Ectodermal cell (in vitro differentiated cells): ENCODE results near the gene GSTA3.
"Not testable (repeated sequence)": the region's sequence is repeated elsewhere in the genome, so short reads cannot be mapped to it uniquely, and the experiment has no call there.

Experiments used
- H3K27ac ChIP-seq: 2 replicates; pipeline ENCODE4 v1.7.0; 2013; ENCODE audit warnings: mild to moderate bottlenecking, low read depth, low read length; ENCODE audit not compliant: insufficient read depth, poor library complexity, severe bottlenecking
- H3K27me3 ChIP-seq: 2 replicates; pipeline ENCODE4 v1.7.0; 2013; ENCODE audit warnings: mild to moderate bottlenecking, low read length; ENCODE audit not compliant: insufficient read depth, control insufficient read depth, poor library complexity, severe bottlenecking
- H3K36me3 ChIP-seq: one replicate; pipeline ENCODE4 v1.7.0; 2013; ENCODE audit warnings: low read length; ENCODE audit not compliant: control insufficient read depth, insufficient read depth
- H3K4me1 ChIP-seq: one replicate; pipeline ENCODE4 v1.7.0; 2013; ENCODE audit warnings: low read length; ENCODE audit not compliant: control insufficient read depth, insufficient read depth
- H3K4me3 ChIP-seq: 2 replicates; pipeline ENCODE4 v1.7.0; 2013; ENCODE audit warnings: low read depth, low read length, control low read depth; ENCODE audit not compliant: insufficient read depth
- H3K9me3 ChIP-seq: 2 replicates; pipeline ENCODE4 v1.7.0; 2013; ENCODE audit warnings: mild to moderate bottlenecking, low read length, moderate library complexity; ENCODE audit not compliant: control insufficient read depth
- WGBS, 2 experiments: methylation state at CpG; one replicate each; pipeline ENCODE4 v1.1.7; 2013; ENCODE audit warnings: missing lambda C conversion rate in 2 of 2; 5-methylcytosine and 5-hydroxymethylcytosine counted together

GSTA3 gene

GRCh38 chr6:52914516-52914915 is 5.0 kb upstream of the GSTA3 start:
- H3K4me3 ChIP-seq: no peak overlapping the region
- no peaks in the 10 kb centered on the region for H3K4me1 ChIP-seq
- H3K9me3 ChIP-seq: no peaks in the 10 kb centered on the region
- H3K36me3 ChIP-seq: no peaks in the 10 kb centered on the region
- no peaks in the 10 kb centered on the region for H3K27me3 ChIP-seq
- no peak overlapping the region for H3K27ac ChIP-seq

DNA sequence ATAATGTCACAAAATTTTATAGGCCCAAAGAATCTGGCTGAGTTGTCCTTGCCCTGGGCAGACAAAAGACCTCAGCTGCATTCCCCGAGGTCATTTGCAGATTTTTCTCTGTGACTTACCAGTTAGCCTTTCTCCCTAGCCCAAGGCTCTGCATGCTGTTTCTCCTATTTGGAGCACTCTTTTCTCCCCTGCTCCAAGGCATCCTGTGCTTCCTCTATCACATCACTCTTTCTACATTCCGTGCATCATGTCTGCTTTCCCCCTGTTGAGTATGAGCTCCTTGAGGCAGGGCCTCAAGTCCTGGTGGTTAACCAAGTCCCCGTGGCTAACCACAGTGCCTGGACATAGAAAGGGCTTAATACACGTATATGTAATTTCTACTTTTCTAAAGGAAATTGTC is 593 bp upstream of the GSTA3 start:
- no peaks in the 10 kb centered on the region for H3K9me3 ChIP-seq
- H3K36me3 ChIP-seq: no peaks in the 10 kb centered on the region
- no peaks in the 10 kb centered on the region for H3K27me3 ChIP-seq
- no peak overlapping the region for H3K4me3 ChIP-seq
- WGBS, 2 experiments: 75 to 90% methylated on average over 3 to 4 of the region's 4 CpGs
- no peak overlapping the region for H3K27ac ChIP-seq
- no peaks in the 10 kb centered on the region for H3K4me1 ChIP-seq

- H3K36me3 ChIP-seq: no peaks in the 10 kb centered on the region
- H3K9me3 ChIP-seq: no peaks in the 10 kb centered on the region
- H3K27ac ChIP-seq: no peak overlapping the region
- no peaks in the 10 kb centered on the region for H3K27me3 ChIP-seq
- H3K4me1 ChIP-seq: no peaks in the 10 kb centered on the region
- H3K4me3 ChIP-seq: no peak overlapping the region
- WGBS, 2 experiments: 94 to 100% methylated on average over 3 of the region's 3 CpGs
Measured at GRCh38 chr6:52909131-52909530, 367 bp downstream of the GSTA3 start.

DNA sequence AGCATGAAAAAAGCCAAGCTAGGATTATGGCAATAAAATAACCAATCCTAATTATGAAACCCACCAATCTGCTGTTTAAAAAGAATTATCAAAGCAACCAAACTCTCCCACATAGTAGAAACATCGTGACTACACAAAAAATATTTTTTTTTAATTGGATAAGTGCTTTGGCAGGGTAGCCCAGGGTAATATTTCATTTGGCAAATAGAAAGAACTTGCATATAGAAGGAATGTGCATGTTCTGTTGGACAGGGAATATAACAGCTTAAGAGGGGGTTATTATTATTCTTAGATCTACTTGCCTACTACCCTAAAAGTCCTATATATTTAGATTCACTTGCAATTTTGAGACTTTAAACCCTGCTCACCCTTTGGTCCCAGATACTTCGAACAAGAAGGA is 972 bp downstream of the GSTA3 start:
- H3K4me3 ChIP-seq: no peak overlapping the region
- no peak overlapping the region for H3K27ac ChIP-seq
- H3K4me1 ChIP-seq: no peaks in the 10 kb centered on the region
- H3K9me3 ChIP-seq: no peaks in the 10 kb centered on the region
- H3K36me3 ChIP-seq: no peaks in the 10 kb centered on the region
- WGBS, 2 experiments: 100% methylated on average over 1 to 2 of the region's 2 CpGs
- no peaks in the 10 kb centered on the region for H3K27me3 ChIP-seq

- 70 to 71% methylated on average over 6 of the region's 6 CpGs for WGBS, 2 experiments
- Histone ChIP-seq H3K36me3 (no peaks in the 10 kb centered on the region), H3K4me3 (no peak overlapping the region), H3K9me3 (no peaks in the 10 kb centered on the region), H3K27ac (no peak overlapping the region), H3K27me3 (no peaks in the 10 kb centered on the region), H3K4me1 (no peaks in the 10 kb centered on the region)
Measured at GRCh38 chr6:52904562-52905279, 4.8 kb downstream of the GSTA3 start.

DNA sequence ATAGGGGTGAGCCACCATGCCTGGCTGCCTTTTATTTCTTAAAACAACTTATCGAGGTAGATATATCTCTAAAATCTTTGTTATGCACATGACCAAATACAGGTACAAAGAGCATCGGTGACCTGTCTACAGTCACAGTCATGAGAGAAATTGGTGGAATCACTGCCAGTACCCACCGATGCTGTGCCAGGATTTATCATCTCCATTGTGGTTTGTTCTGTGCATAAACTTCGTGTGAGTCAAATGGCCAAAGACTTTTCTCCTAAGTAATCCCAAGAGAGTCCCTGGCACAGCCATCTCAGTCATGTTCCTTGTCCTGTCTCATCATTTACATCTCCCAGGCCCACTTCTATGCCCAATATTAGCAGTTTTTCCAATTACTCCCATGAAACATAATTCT is 9.0 kb downstream of the GSTA3 start:
- 91 to 95% methylated on average over 4 of the region's 4 CpGs for WGBS, 2 experiments
- Histone ChIP-seq H3K36me3 (no peaks in the 10 kb centered on the region), H3K27me3 (no peaks in the 10 kb centered on the region), H3K4me1 (no peaks in the 10 kb centered on the region), H3K4me3 (no peak overlapping the region), H3K9me3 (no peaks in the 10 kb centered on the region), H3K27ac (no peak overlapping the region)

DNA sequence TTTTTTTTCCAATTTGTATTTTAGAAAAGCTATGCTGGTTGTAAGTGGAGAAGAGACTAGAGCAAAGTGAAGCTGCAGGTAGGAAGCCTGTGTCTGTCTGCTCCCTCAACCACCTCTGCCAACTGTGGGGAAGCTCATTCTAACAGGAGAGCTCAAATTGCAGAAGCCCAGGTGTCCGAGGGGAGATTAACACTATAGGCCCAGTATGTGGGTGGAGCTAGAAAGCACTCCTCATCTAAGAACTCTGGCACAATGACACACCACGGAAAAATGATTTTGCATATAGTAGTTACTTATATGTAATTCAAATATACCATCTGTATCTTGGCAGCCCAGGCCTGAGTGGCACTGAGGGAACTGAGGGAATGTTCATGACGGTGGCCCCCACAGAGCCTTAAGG is 13.7 kb downstream of the GSTA3 start:
- not testable (repeated sequence) for H3K4me1 ChIP-seq, H3K27ac ChIP-seq, H3K9me3 ChIP-seq, H3K27me3 ChIP-seq, H3K4me3 ChIP-seq, H3K36me3 ChIP-seq
- 23 to 33% methylated on average over 1 of the region's 3 CpGs for WGBS, 2 experiments

- WGBS, 2 experiments: 84 to 93% methylated on average over 2 of the region's 2 CpGs
- no peaks in the 10 kb centered on the region for H3K4me1 ChIP-seq
- H3K4me3 ChIP-seq: no peak overlapping the region
- H3K9me3 ChIP-seq: no peaks in the 10 kb centered on the region
- H3K27me3 ChIP-seq: no peaks in the 10 kb centered on the region
- no peak overlapping the region for H3K27ac ChIP-seq
- no peaks in the 10 kb centered on the region for H3K36me3 ChIP-seq
Measured at GRCh38 chr6:52894285-52894684, 15.2 kb downstream of the GSTA3 start.

- H3K4me3 ChIP-seq: no peak overlapping the region
- no peaks in the 10 kb centered on the region for H3K36me3 ChIP-seq
- H3K4me1 ChIP-seq: no peaks in the 10 kb centered on the region
- no peaks in the 10 kb centered on the region for H3K9me3 ChIP-seq
- H3K27me3 ChIP-seq: no peaks in the 10 kb centered on the region
- H3K27ac ChIP-seq: no peak overlapping the region
- WGBS, 2 experiments: 93 to 95% methylated on average over 2 of the region's 2 CpGs
Measured at GRCh38 chr6:52893803-52894202, 15.7 kb downstream of the GSTA3 start.

DNA sequence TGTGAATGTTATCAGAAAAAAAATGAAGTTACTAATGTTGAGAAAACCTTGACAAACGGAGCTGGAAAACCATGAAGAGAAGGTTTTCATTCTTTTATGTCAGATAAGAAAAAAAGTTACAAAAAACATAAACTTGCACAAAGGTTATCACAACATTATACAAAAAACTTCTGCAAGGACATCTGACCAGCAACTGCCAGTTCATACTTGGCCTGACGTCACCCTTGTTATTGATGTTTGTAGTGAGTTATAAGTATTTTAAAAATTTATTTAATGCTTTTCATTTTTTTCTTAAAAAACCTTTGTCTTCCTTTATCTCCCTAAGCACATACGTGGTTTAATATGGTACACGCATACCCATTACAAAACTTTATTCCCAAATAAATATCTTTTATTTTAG is 16.3 kb downstream of the GSTA3 start:
- WGBS, 2 experiments: 87% methylated on average over 3 of the region's 4 CpGs; no CpG with 5 or more reads in 1 of the 2 experiments
- no peaks in the 10 kb centered on the region for H3K4me1 ChIP-seq
- no peak overlapping the region for H3K4me3 ChIP-seq
- no peaks in the 10 kb centered on the region for H3K27me3 ChIP-seq
- H3K36me3 ChIP-seq: no peaks in the 10 kb centered on the region
- no peaks in the 10 kb centered on the region for H3K9me3 ChIP-seq
- no peak overlapping the region for H3K27ac ChIP-seq

DNA sequence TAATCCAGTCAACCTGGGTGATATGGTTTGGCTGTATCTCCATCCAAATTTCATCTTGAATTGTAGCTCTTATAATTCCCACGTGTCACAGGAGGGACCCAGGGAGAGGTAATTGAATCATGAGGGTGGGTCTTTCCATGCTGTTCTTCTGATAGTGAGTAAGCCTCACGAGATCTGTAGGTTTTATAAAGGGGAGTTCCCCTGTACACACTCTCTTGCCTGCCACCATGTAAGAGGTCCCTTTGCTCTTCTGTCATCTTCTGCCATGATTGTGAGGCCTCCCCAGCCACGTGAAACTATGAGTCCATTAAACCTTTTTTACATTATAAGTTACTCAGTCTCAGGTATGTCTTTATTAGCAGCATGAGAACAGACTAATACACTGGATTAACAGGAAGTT is 19.5 kb downstream of the GSTA3 start:
- 87 to 91% methylated on average over 3 of the region's 3 CpGs for WGBS, 2 experiments
- Histone ChIP-seq H3K9me3 (no peaks in the 10 kb centered on the region), H3K4me1 (no peaks in the 10 kb centered on the region), H3K36me3 (no peaks in the 10 kb centered on the region), H3K27me3 (no peaks in the 10 kb centered on the region), H3K4me3 (no peak overlapping the region), H3K27ac (no peak overlapping the region)
